ENCODE data around the gene USP6NL.
A peak's percentile ranks its signal among the peaks of the same experiment; 100 is the strongest.

Gene USP6NL

GRCh38 chr10:11430421-11431215, 180.8 kb downstream of the USP6NL start:
- no peak for DNase-seq (ENCODE audit: low read depth)

GRCh38 chr10:11429439-11430052, 181.9 kb downstream of the USP6NL start:
- DNase-seq (ENCODE audit: low read depth): no peak
- H3K4me3 ChIP-seq (ENCODE audit: low read depth, low read length): no peak overlapping the region
- TF ChIP-seq, protein P1, sequence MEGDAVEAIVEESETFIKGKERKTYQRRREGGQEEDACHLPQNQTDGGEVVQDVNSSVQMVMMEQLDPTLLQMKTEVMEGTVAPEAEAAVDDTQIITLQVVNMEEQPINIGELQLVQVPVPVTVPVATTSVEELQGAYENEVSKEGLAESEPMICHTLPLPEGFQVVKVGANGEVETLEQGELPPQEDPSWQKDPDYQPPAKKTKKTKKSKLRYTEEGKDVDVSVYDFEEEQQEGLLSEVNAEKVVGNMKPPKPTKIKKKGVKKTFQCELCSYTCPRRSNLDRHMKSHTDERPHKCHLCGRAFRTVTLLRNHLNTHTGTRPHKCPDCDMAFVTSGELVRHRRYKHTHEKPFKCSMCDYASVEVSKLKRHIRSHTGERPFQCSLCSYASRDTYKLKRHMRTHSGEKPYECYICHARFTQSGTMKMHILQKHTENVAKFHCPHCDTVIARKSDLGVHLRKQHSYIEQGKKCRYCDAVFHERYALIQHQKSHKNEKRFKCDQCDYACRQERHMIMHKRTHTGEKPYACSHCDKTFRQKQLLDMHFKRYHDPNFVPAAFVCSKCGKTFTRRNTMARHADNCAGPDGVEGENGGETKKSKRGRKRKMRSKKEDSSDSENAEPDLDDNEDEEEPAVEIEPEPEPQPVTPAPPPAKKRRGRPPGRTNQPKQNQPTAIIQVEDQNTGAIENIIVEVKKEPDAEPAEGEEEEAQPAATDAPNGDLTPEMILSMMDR (IDR thresholded peaks at IDR 0.05; ENCODE audit: low read depth, low read length, missing control alignments): no peak

More at GRCh38 chr10:11430421-11431215, 180.8 kb downstream of the USP6NL start:
- H3K4me3 ChIP-seq (ENCODE audit: low read depth, low read length): no peak overlapping the region
- TF ChIP-seq, protein P1 (IDR thresholded peaks at IDR 0.05; ENCODE audit: low read depth, low read length, missing control alignments): no peak

- TF ChIP-seq, protein P1 (IDR thresholded peaks at IDR 0.05; ENCODE audit: low read depth, low read length, missing control alignments): no peak
- no peak for DNase-seq (ENCODE audit: low read depth)
- no peak overlapping the region for H3K4me3 ChIP-seq (ENCODE audit: low read depth, low read length)
These were observed 185.8 kb downstream of the USP6NL start for GRCh38 chr10:11425676-11426075.

DNA sequence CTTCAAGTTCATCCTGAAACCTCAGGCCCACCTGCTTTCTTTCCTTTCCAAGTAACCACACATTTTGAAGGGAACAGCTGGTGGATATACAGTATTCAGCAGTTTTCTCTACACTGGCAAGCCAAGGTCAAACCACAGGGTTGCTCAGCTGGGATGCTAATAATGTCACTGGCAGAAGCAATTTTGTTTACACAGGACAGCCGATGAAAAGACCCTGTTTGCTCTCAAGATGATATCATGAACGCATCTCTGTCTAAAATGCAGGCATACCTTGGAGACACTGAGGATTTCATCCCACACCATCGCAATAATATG, 186.2 kb downstream of the USP6NL start:
- DNase-seq (ENCODE audit: low read depth): no peak
- TF ChIP-seq, protein P1 (IDR thresholded peaks at IDR 0.05; ENCODE audit: low read depth, low read length, missing control alignments): no peak
- no peak overlapping the region for H3K4me3 ChIP-seq (ENCODE audit: low read depth, low read length)

DNA sequence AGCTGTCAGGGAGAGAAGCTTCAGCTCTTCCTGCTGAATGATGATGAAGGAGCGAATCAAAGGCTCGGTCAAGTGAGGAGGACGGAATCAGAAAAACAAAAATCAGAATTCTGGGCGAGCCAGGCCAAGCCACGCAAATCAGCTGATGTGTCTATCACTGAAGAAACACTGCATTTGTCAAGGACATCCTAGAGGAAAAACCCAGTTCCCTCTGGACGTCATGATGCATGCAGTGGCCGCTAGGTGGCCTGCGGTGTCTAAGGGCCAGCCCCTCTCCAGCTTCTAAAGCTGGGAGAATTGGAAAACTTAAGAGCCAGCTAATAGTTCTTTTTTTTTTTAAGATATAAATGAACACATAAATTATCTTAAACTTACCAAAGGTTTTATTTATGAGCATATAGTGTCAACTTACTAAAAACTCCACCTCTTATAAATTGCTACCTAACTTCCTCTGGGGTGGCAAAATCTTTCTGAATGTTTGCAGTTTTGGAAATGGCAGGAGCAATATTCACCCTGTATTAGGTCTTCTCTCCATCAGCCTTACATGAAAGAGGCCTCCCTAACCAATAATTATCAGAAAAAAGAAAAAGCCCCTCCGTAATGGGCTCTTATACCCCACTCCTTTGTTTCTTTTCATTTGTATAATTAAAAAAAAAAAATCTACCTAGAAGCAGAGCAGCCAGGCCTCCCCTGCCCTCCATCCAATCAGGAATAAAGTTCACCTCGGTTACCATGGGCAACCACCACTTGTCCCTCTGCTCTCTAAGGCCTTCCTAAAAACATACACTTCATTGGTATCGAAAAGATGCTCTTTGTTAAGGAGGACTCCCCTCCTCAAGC, 186.8 kb downstream of the USP6NL start:
- H3K4me3 ChIP-seq (ENCODE audit: low read depth, low read length): no peak overlapping the region
- TF ChIP-seq, protein P1 (IDR thresholded peaks at IDR 0.05; ENCODE audit: low read depth, low read length, missing control alignments): peak; percentile 90
- DNase-seq (ENCODE audit: low read depth): no peak

GRCh38 chr10:11416974-11417373, 194.5 kb downstream of the USP6NL start:
- DNase-seq (ENCODE audit: low read depth): no peak
- TF ChIP-seq, protein P1 (IDR thresholded peaks at IDR 0.05; ENCODE audit: low read depth, low read length, missing control alignments): no peak
- no peak overlapping the region for H3K4me3 ChIP-seq (ENCODE audit: low read depth, low read length)
